HG03354 (cell line): Measurements from ENCODE around the gene NPR3.
A peak's percentile ranks its signal among the peaks of the same experiment; 100 is the strongest.

Experiments
- ATAC-seq: cut with Tn5 transposase; IDR thresholded peaks from one replicate; pipeline ENCODE4 v1.9.1; 2021; ENCODE audit warnings: mild to moderate bottlenecking; ENCODE audit not compliant: unreplicated experiment, poor library complexity, severe bottlenecking

NPR3 gene

GRCh38 chr5:32753765-32754164, 42.6 kb downstream of the NPR3 start:
- no peak for ATAC-seq

- no peak for ATAC-seq
These were observed 43.2 kb downstream of the NPR3 start for GRCh38 chr5:32754284-32754683.

GRCh38 chr5:32760091-32760509, 49.0 kb downstream of the NPR3 start:
- ATAC-seq, result no peak

GRCh38 chr5:32765266-32765665, 54.1 kb downstream of the NPR3 start:
- no peak for ATAC-seq

GRCh38 chr5:32767948-32768467, 56.9 kb downstream of the NPR3 start:
- no peak for ATAC-seq

- ATAC-seq, result no peak
These were observed 58.6 kb downstream of the NPR3 start for GRCh38 chr5:32769711-32770110.

GRCh38 chr5:32770444-32770843, 59.3 kb downstream of the NPR3 start:
- no peak for ATAC-seq

GRCh38 chr5:32771037-32771436, 59.9 kb downstream of the NPR3 start:
- ATAC-seq, result no peak

- ATAC-seq, result no peak
These were observed 62.8 kb downstream of the NPR3 start for GRCh38 chr5:32773944-32774343.

- ATAC-seq, result no peak
These were observed 65.1 kb downstream of the NPR3 start for GRCh38 chr5:32776200-32776599.

GRCh38 chr5:32777222-32777621, 66.1 kb downstream of the NPR3 start:
- peak; percentile 79 for ATAC-seq

- ATAC-seq, result no peak
These were observed 66.6 kb downstream of the NPR3 start for GRCh38 chr5:32777733-32778132.

GRCh38 chr5:32778403-32778802, 67.3 kb downstream of the NPR3 start:
- ATAC-seq, result no peak

GRCh38 chr5:32779754-32780415, 68.8 kb downstream of the NPR3 start:
- ATAC-seq, result no peak

GRCh38 chr5:32780508-32780919, 69.4 kb downstream of the NPR3 start:
- ATAC-seq, result no peak

- no peak for ATAC-seq
These were observed 72.5 kb downstream of the NPR3 start for GRCh38 chr5:32783661-32784060.

- ATAC-seq, result no peak
These were observed 74.6 kb downstream of the NPR3 start for GRCh38 chr5:32785611-32786254.

- no peak for ATAC-seq
These were observed 75.2 kb downstream of the NPR3 start for GRCh38 chr5:32786311-32786710.

- ATAC-seq, result no peak
These were observed 79.4 kb downstream of the NPR3 start for GRCh38 chr5:32790411-32790951.

GRCh38 chr5:32791536-32792243, 80.6 kb downstream of the NPR3 start:
- no peak for ATAC-seq
